Trophoblast cell (in vitro differentiated cells and primary cell): ENCODE data around the gene ENTPD2.

Experiments
- DNase-seq, 2 donors: peaks; one replicate each; pipeline ENCODE4 v3.0.0-alpha.2; 2016
- H2AFZ ChIP-seq: 2 replicates; pipeline ENCODE4 v1.6.1; 2013; ENCODE audit warnings: low read length, moderate library complexity, mild to moderate bottlenecking; ENCODE audit not compliant: insufficient read depth, poor library complexity
- H2AK5ac ChIP-seq: 2 replicates; pipeline ENCODE4 v1.6.1; 2013; ENCODE audit warnings: mild to moderate bottlenecking, low read length
- H2BK120ac ChIP-seq: 2 replicates; pipeline ENCODE4 v1.6.1; 2013; ENCODE audit warnings: low read length, mild to moderate bottlenecking, moderate library complexity; ENCODE audit not compliant: insufficient read depth, poor library complexity
- H2BK12ac ChIP-seq: 2 replicates; pipeline ENCODE4 v1.6.1; 2013; ENCODE audit warnings: mild to moderate bottlenecking, low read length, moderate library complexity
- H2BK5ac ChIP-seq: 2 replicates; pipeline ENCODE4 v1.6.1; 2013; ENCODE audit warnings: low read length, low read depth, moderate library complexity, mild to moderate bottlenecking; ENCODE audit not compliant: poor library complexity
- H3K14ac ChIP-seq: 2 replicates; pipeline ENCODE4 v1.6.1; 2013; ENCODE audit warnings: mild to moderate bottlenecking, low read length
- H3K18ac ChIP-seq: 2 replicates; pipeline ENCODE4 v1.6.1; 2013; ENCODE audit warnings: mild to moderate bottlenecking, low read length
- H3K23ac ChIP-seq: 2 replicates; pipeline ENCODE4 v1.6.1; 2013; ENCODE audit warnings: low read length
- H3K27ac ChIP-seq: 2 replicates; pipeline ENCODE4 v1.5.1; 2013; ENCODE audit warnings: low read depth, mild to moderate bottlenecking, inconsistent platforms, low read length, moderate library complexity
- H3K27me3 ChIP-seq: 2 replicates; pipeline ENCODE4 v1.6.1; 2013; ENCODE audit warnings: inconsistent platforms, mild to moderate bottlenecking, low read length, moderate library complexity; ENCODE audit not compliant: insufficient read depth
- H3K36me3 ChIP-seq, 2 experiments: 1 replicate in 1 of 2; 2 replicates in 1 of 2; pipeline ENCODE4 v1.6.1; 2013; ENCODE audit warnings: low read length in 2 of 2, mild to moderate bottlenecking in 2 of 2, moderate library complexity in 1 of 2; ENCODE audit not compliant: insufficient read depth in 2 of 2, control insufficient read depth in 1 of 2
- H3K4ac ChIP-seq: 2 replicates; pipeline ENCODE4 v1.6.1; 2013; ENCODE audit warnings: low read depth, mild to moderate bottlenecking, low read length, moderate library complexity
- H3K4me1 ChIP-seq, 2 experiments: 1 replicate in 1 of 2; 2 replicates in 1 of 2; pipeline ENCODE4 v1.6.1; 2013; ENCODE audit warnings: low read length in 2 of 2, mild to moderate bottlenecking in 2 of 2, moderate library complexity in 1 of 2; ENCODE audit not compliant: insufficient read depth in 2 of 2, control insufficient read depth in 1 of 2
- H3K4me2 ChIP-seq: 2 replicates; pipeline ENCODE4 v1.6.1; 2013; ENCODE audit warnings: inconsistent platforms, mild to moderate bottlenecking, low read length, moderate library complexity
- H3K4me3 ChIP-seq: 2 replicates; pipeline ENCODE4 v1.5.1; 2013; ENCODE audit warnings: mild to moderate bottlenecking, low read depth, low read length, inconsistent platforms
- H3K79me1 ChIP-seq: one replicate; pipeline ENCODE4 v1.6.1; 2013; ENCODE audit warnings: low read length
- H3K79me2 ChIP-seq: 2 replicates; pipeline ENCODE4 v1.6.1; 2013; ENCODE audit warnings: low read length, mild to moderate bottlenecking; ENCODE audit not compliant: control insufficient read depth, insufficient read depth, poor library complexity
- H3K9ac ChIP-seq: 2 replicates; pipeline ENCODE4 v1.6.1; 2013; ENCODE audit warnings: mild to moderate bottlenecking, low read length
- H3K9me3 ChIP-seq: 2 replicates; pipeline ENCODE4 v1.6.1; 2013; ENCODE audit warnings: low read depth, mild to moderate bottlenecking, control low read depth, inconsistent platforms, low read length; ENCODE audit not compliant: insufficient read depth
- H4K12ac ChIP-seq: 2 replicates; pipeline ENCODE4 v1.6.1; 2013; ENCODE audit warnings: low read depth, mild to moderate bottlenecking, low read length, moderate library complexity
- H4K8ac ChIP-seq: 2 replicates; pipeline ENCODE4 v1.6.1; 2013; ENCODE audit warnings: low read depth, mild to moderate bottlenecking, low read length, moderate library complexity
- H4K91ac ChIP-seq: one replicate; pipeline ENCODE4 v1.6.1; 2013; ENCODE audit warnings: low read depth, mild to moderate bottlenecking, low read length, moderate library complexity
- WGBS: extraction: QIAGEN DNeasy Blood & Tissue Kit; methylation state at CpG from one replicate; pipeline ENCODE4 v1.1.7; 2013; ENCODE audit warnings: missing lambda C conversion rate; ENCODE audit not compliant: insufficient read length, insufficient coverage; ENCODE audit errors: extremely low coverage; 5-methylcytosine and 5-hydroxymethylcytosine counted together

The ENTPD2 gene

GRCh38 chr9:137042751-137043727 lies 10.8 kb downstream of the ENTPD2 start:
- DNase-seq, result no peak
- peaks cover 24% of the 10 kb centered on the region for H3K27me3 ChIP-seq
- no CpG with 5 or more reads among the region's 36 CpGs for WGBS
- peaks cover 3% of the 10 kb centered on the region for H3K9me3 ChIP-seq
- no peak overlapping the region for H2BK120ac ChIP-seq
- no peak overlapping the region for H4K91ac ChIP-seq
- no peak overlapping the region for H3K23ac ChIP-seq
- H3K9ac ChIP-seq, result no peak overlapping the region
- no peak overlapping the region for H3K4me2 ChIP-seq
- H4K12ac ChIP-seq, result no peak overlapping the region
- H3K18ac ChIP-seq, result no peak overlapping the region
- H4K8ac ChIP-seq, result no peak overlapping the region
- no peak overlapping the region for H2BK12ac ChIP-seq
- H3K79me2 ChIP-seq, result no peaks in the 10 kb centered on the region
- H2BK5ac ChIP-seq, result no peak overlapping the region
- no peak overlapping the region for H3K27ac ChIP-seq
- H3K4me1 ChIP-seq, result peaks cover 9 to 14% of the 10 kb centered on the region in 2 experiments
- no peaks in the 10 kb centered on the region for H3K36me3 ChIP-seq
- H2AK5ac ChIP-seq, result no peak overlapping the region
- H3K14ac ChIP-seq, result no peak overlapping the region
- no peaks in the 10 kb centered on the region for H3K79me1 ChIP-seq
- no peak overlapping the region for H2AFZ ChIP-seq
- no peak overlapping the region for H3K4ac ChIP-seq
- H3K4me3 ChIP-seq, result no peak overlapping the region

- Histone ChIP-seq H2BK12ac (no peak overlapping the region), H3K9ac (no peak overlapping the region), H3K27ac (no peak overlapping the region), H3K27me3 (peaks cover 18% of the 10 kb centered on the region), H4K8ac (no peak overlapping the region), H2BK120ac (no peak overlapping the region), H4K91ac (no peak overlapping the region), H3K18ac (no peak overlapping the region), H3K23ac (no peak overlapping the region), H3K36me3 (no peaks in the 10 kb centered on the region), H2AK5ac (no peak overlapping the region), H3K79me2 (no peaks in the 10 kb centered on the region), H3K4me2 (no peak overlapping the region), H4K12ac (no peak overlapping the region), H2AFZ (no peak overlapping the region), H3K4me1 (peaks cover 6 to 11% of the 10 kb centered on the region in 2 experiments), H3K4ac (no peak overlapping the region), H3K79me1 (no peaks in the 10 kb centered on the region), H3K4me3 (no peak overlapping the region), H3K14ac (no peak overlapping the region), H2BK5ac (no peak overlapping the region), H3K9me3 (peaks cover 3% of the 10 kb centered on the region)
- DNase-seq, result no peak
- no CpG with 5 or more reads among the region's 16 CpGs for WGBS
These were observed 12.7 kb downstream of the ENTPD2 start for GRCh38 chr9:137041124-137041523.

- Histone ChIP-seq H3K79me1 (no peaks in the 10 kb centered on the region), H3K14ac (no peak overlapping the region), H3K18ac (no peak overlapping the region), H2AFZ (no peak overlapping the region), H3K4me3 (no peak overlapping the region), H4K91ac (no peak overlapping the region), H3K4me2 (no peak overlapping the region), H3K79me2 (no peaks in the 10 kb centered on the region), H3K36me3 (no peaks in the 10 kb centered on the region), H4K8ac (no peak overlapping the region), H3K27me3 (peaks cover 12% of the 10 kb centered on the region), H3K4me1 (peaks cover 3 to 6% of the 10 kb centered on the region in 2 experiments), H3K23ac (no peak overlapping the region), H3K4ac (no peak overlapping the region), H4K12ac (no peak overlapping the region), H2BK5ac (no peak overlapping the region), H3K9me3 (peaks cover 5% of the 10 kb centered on the region), H3K9ac (no peak overlapping the region), H2BK12ac (no peak overlapping the region), H2AK5ac (no peak overlapping the region), H2BK120ac (no peak overlapping the region), H3K27ac (no peak overlapping the region)
- WGBS, result no CpG with 5 or more reads among the region's 23 CpGs
- DNase-seq, result no peak
These were observed 13.3 kb downstream of the ENTPD2 start for GRCh38 chr9:137040568-137040967.

GRCh38 chr9:137039611-137040366 lies 14.1 kb downstream of the ENTPD2 start:
- no peaks in the 10 kb centered on the region for H3K36me3 ChIP-seq
- H3K4me3 ChIP-seq, result no peak overlapping the region
- no peak overlapping the region for H4K12ac ChIP-seq
- no peak overlapping the region for H4K91ac ChIP-seq
- H3K79me1 ChIP-seq, result no peaks in the 10 kb centered on the region
- H3K27me3 ChIP-seq, result peaks cover 4% of the 10 kb centered on the region
- DNase-seq, result no peak
- H2BK120ac ChIP-seq, result no peak overlapping the region
- no peak overlapping the region for H2BK12ac ChIP-seq
- no peak overlapping the region for H2AK5ac ChIP-seq
- H3K23ac ChIP-seq, result no peak overlapping the region
- H3K4me1 ChIP-seq, result no peaks in the 10 kb centered on the region
- H3K27ac ChIP-seq, result no peak overlapping the region
- H3K9me3 ChIP-seq, result peaks cover 5% of the 10 kb centered on the region
- H3K79me2 ChIP-seq, result no peaks in the 10 kb centered on the region
- H3K9ac ChIP-seq, result no peak overlapping the region
- no CpG with 5 or more reads among the region's 32 CpGs for WGBS
- no peak overlapping the region for H3K4me2 ChIP-seq
- no peak overlapping the region for H4K8ac ChIP-seq
- H3K4ac ChIP-seq, result no peak overlapping the region
- no peak overlapping the region for H3K14ac ChIP-seq
- H3K18ac ChIP-seq, result no peak overlapping the region
- H2AFZ ChIP-seq, result no peak overlapping the region
- H2BK5ac ChIP-seq, result no peak overlapping the region
